IMR-90 (cell line): ENCODE results near the gene DPP6. TPM values are rescaled to one million over a fixed set of nuclear protein-coding genes. Genes with fewer than 3 reads are reported as not detected.

Experiments
- ATAC-seq: fragments of 200-7000 bp; cut with Tn5 transposase; 2 replicates; pipeline ENCODE4 v1.9.1; 2020; ENCODE audit warnings: low read depth, mild to moderate bottlenecking, moderate library complexity
- BruUV-seq: library from RNA; stranded (reverse); fragments of 400-500 nt; replicated peaks from 2 replicates; lab custom pipeline; 2021; lab: Mats Ljungman, UMichigan
- CTCF ChIA-PET: fragments of 300-600 bp; formaldehyde crosslinking; extraction: SDS; loops from one replicate; lab custom pipeline; 2021; ENCODE audit warnings: antibody characterized with exemption; lab: Yijun Ruan, JAX
- POLR2A ChIA-PET: fragments of 300-600 bp; sonication (Branson Sonifier 250); formaldehyde crosslinking; loops from one replicate; lab custom pipeline; 2022; ENCODE audit warnings: antibody characterized with exemption; ENCODE audit not compliant: unreplicated experiment; lab: Charles Lee
- DNase-seq: peaks from one replicate; pipeline ENCODE4 v3.0.0; 2013
- H2AFZ ChIP-seq: replicated peaks from 2 replicates; pipeline ENCODE3; 2013; ENCODE audit warnings: low read length, mild to moderate bottlenecking; ENCODE audit not compliant: poor library complexity
- H2AK5ac ChIP-seq: 2 replicates; pipeline ENCODE4 v1.6.1; 2013; ENCODE audit warnings: low read depth, low read length, inconsistent platforms
- H2AK9ac ChIP-seq: replicated peaks from 2 replicates; pipeline ENCODE3; 2013; ENCODE audit warnings: mild to moderate bottlenecking, low read depth, low read length, moderate library complexity; ENCODE audit not compliant: poor library complexity
- H2BK120ac ChIP-seq: 2 replicates; pipeline ENCODE4 v1.6.1; 2013; ENCODE audit warnings: low read depth, low read length, inconsistent platforms
- H2BK15ac ChIP-seq: 3 replicates; pipeline ENCODE4 v1.6.1; 2013; ENCODE audit warnings: low read depth, low read length, inconsistent platforms
- H2BK20ac ChIP-seq: 2 replicates; pipeline ENCODE4 v1.6.1; 2013; ENCODE audit warnings: low read depth, mild to moderate bottlenecking, inconsistent platforms, low read length, moderate library complexity
- H2BK5ac ChIP-seq: 2 replicates; pipeline ENCODE4 v1.6.1; 2013; ENCODE audit warnings: mild to moderate bottlenecking, low read depth, low read length, inconsistent platforms; ENCODE audit not compliant: poor library complexity, severe bottlenecking
- H3K14ac ChIP-seq: replicated peaks from 2 replicates; pipeline ENCODE4 v1.6.1; 2013; ENCODE audit warnings: low read depth, low read length, inconsistent platforms
- H3K18ac ChIP-seq: 2 replicates; pipeline ENCODE4 v1.6.1; 2013; ENCODE audit warnings: low read depth, low read length, control low read depth
- H3K23ac ChIP-seq: 2 replicates; pipeline ENCODE4 v1.6.1; 2013; ENCODE audit warnings: low read depth, low read length, inconsistent platforms
- H3K27ac ChIP-seq: 2 replicates; pipeline ENCODE4 v1.5.1; 2013; ENCODE audit warnings: mild to moderate bottlenecking, control low read depth, low read length; ENCODE audit not compliant: insufficient read depth
- H3K27me3 ChIP-seq: 2 replicates; pipeline ENCODE4 v1.6.1; 2013; ENCODE audit warnings: low read length; ENCODE audit not compliant: control insufficient read depth, insufficient read depth
- H3K36me3 ChIP-seq: 2 replicates; pipeline ENCODE4 v1.6.1; 2013; ENCODE audit warnings: low read length, mixed read lengths; ENCODE audit not compliant: control insufficient read depth, insufficient read depth
- H3K4ac ChIP-seq: 2 replicates; pipeline ENCODE4 v1.6.1; 2013; ENCODE audit warnings: low read depth, low read length, inconsistent platforms
- H3K4me1 ChIP-seq: 2 replicates; pipeline ENCODE4 v1.6.1; 2013; ENCODE audit warnings: low read length, mixed read lengths; ENCODE audit not compliant: control insufficient read depth, insufficient read depth
- H3K4me2 ChIP-seq: 2 replicates; pipeline ENCODE4 v1.6.1; 2013; ENCODE audit warnings: low read depth, mild to moderate bottlenecking, control low read depth, low read length, moderate library complexity
- H3K4me3 ChIP-seq: 2 replicates; pipeline ENCODE4 v1.5.1; 2013; ENCODE audit warnings: low read depth, mild to moderate bottlenecking, control low read depth, low read length, moderate library complexity; ENCODE audit not compliant: insufficient read depth
- H3K56ac ChIP-seq: 2 replicates; pipeline ENCODE4 v1.6.1; 2013; ENCODE audit warnings: low read length, inconsistent platforms; ENCODE audit not compliant: insufficient read depth; ENCODE audit errors: extremely low read depth
- H3K79me1 ChIP-seq, 2 experiments: 2 replicates each; pipeline ENCODE4 v1.6.1; 2013; ENCODE audit warnings: low read length in 2 of 2, inconsistent platforms in 1 of 2, low read depth in 1 of 2
- H3K9ac ChIP-seq: 2 replicates; pipeline ENCODE4 v1.6.1; 2013; ENCODE audit warnings: low read depth, low read length, control low read depth
- H3K9me1 ChIP-seq: 2 replicates; pipeline ENCODE4 v1.6.1; 2013; ENCODE audit warnings: low read length, inconsistent platforms; ENCODE audit not compliant: insufficient read depth
- H3K9me3 ChIP-seq: 2 replicates; pipeline ENCODE4 v1.6.1; 2013; ENCODE audit warnings: low read length; ENCODE audit not compliant: control insufficient read depth, insufficient read depth
- H4K20me1 ChIP-seq: 2 replicates; pipeline ENCODE4 v1.6.1; 2013; ENCODE audit warnings: low read length, inconsistent platforms; ENCODE audit not compliant: insufficient read depth
- H4K5ac ChIP-seq: 2 replicates; pipeline ENCODE4 v1.6.1; 2013; ENCODE audit warnings: mild to moderate bottlenecking, low read depth, low read length, control low read depth
- H4K8ac ChIP-seq, 2 experiments: 2 replicates each; pipeline ENCODE4 v1.6.1; 2013; ENCODE audit warnings: low read depth in 2 of 2, low read length in 2 of 2, control low read depth in 1 of 2, inconsistent platforms in 1 of 2
- H4K91ac ChIP-seq: 2 replicates; pipeline ENCODE4 v1.6.1; 2013; ENCODE audit warnings: low read depth, low read length, inconsistent platforms; ENCODE audit not compliant: insufficient read depth
- BHLHE40 ChIP-seq: fragments of 150-350 bp; IDR thresholded peaks from 2 replicates; pipeline ENCODE4 v1.6.1; 2016; ENCODE audit warnings: mild to moderate bottlenecking, low read depth, low read length
- CHD1 ChIP-seq: IDR thresholded peaks from 2 replicates; pipeline ENCODE4 v1.6.1; 2012; ENCODE audit warnings: low read depth, low read length, improper control_type of control experiment
- FOS ChIP-seq: fragments of 150-350 bp; IDR thresholded peaks from 2 replicates; pipeline ENCODE4 v1.6.1; 2016; ENCODE audit warnings: low read depth, low read length
- MAFK ChIP-seq: IDR thresholded peaks from 2 replicates; pipeline ENCODE4 v1.6.1; 2012; ENCODE audit warnings: low read depth, low read length, improper control_type of control experiment
- MAZ ChIP-seq: IDR thresholded peaks from 2 replicates; pipeline ENCODE4 v1.6.1; 2012; ENCODE audit warnings: low read depth, mild to moderate bottlenecking, low read length, improper control_type of control experiment, moderate library complexity, borderline replicate concordance
- MXI1 ChIP-seq: IDR thresholded peaks from 2 replicates; pipeline ENCODE4 v1.6.1; 2012; ENCODE audit warnings: low read depth, mild to moderate bottlenecking, low read length, moderate library complexity, borderline replicate concordance
- POLR2A ChIP-seq: IDR thresholded peaks from 2 replicates; pipeline ENCODE4 v1.6.1; 2012; ENCODE audit warnings: mild to moderate bottlenecking, low read depth, low read length
- RAD21 ChIP-seq: IDR thresholded peaks from 2 replicates; pipeline ENCODE4 v1.6.1; 2012; ENCODE audit warnings: low read length, improper control_type of control experiment
- RCOR1 ChIP-seq: IDR thresholded peaks from 2 replicates; pipeline ENCODE4 v1.6.1; 2012; ENCODE audit warnings: mild to moderate bottlenecking, low read length, improper control_type of control experiment; ENCODE audit not compliant: insufficient replicate concordance
- RFX5 ChIP-seq: IDR thresholded peaks from 2 replicates; pipeline ENCODE4 v1.8.0; 2012; ENCODE audit warnings: low read depth, mild to moderate bottlenecking, low read length, moderate library complexity
- SMC3 ChIP-seq: fragments of 150-350 bp; IDR thresholded peaks from 2 replicates; pipeline ENCODE4 v1.6.1; 2016; ENCODE audit warnings: low read depth, mild to moderate bottlenecking, antibody characterized with exemption, low read length, moderate library complexity
- WGBS, 2 experiments: methylation state at CpG; one replicate each; pipeline versions ENCODE4 v1.1.5 to v1.1.7; 2013; ENCODE audit warnings: missing lambda C conversion rate in 2 of 2; ENCODE audit not compliant: insufficient read length in 1 of 2; ENCODE audit errors: extremely low coverage in 2 of 2; 5-methylcytosine and 5-hydroxymethylcytosine counted together
- dilution Hi-C: fragments of 300-500 bp; cut with HindIII; formaldehyde crosslinking; loops from one replicate; pipeline ENCODE4 v1.14.3; 2018; ENCODE audit warnings: low sequenced_read_pairs; ENCODE audit not compliant: unreplicated experiment
- in situ Hi-C: fragments of 300-500 bp; cut with MboI; formaldehyde crosslinking; loops from 3 replicates; pipeline ENCODE4 v1.14.3; 2019; ENCODE audit warnings: low sequenced_read_pairs, inconsistent platforms, mixed read lengths
- intact Hi-C: fragments of 100-400 bp; cut with micrococcal nuclease; formaldehyde crosslinking; loops from 2 replicates; pipeline ENCODE4 v1.10.0; 2022
- polyA plus RNA-seq, 3 experiments: library from polyadenylated mRNA; depleted of rRNA; stranded (reverse); fragments of >200 nt; gene quantifications; 2 replicates each; pipeline ENCODE4 v1.2.3, GENCODE V29; 2012; ENCODE audit warnings: low replicate concordance in 1 of 3
- total RNA-seq: library from RNA; depleted of rRNA; stranded (reverse); fragments of >200 nt; gene quantifications from 2 replicates; pipeline ENCODE4 v1.2.3, GENCODE V29; 2012
- TF ChIP-seq, protein P1 (sequence below): fragments of 150-350 bp; IDR thresholded peaks from 2 replicates; pipeline ENCODE4 v1.6.1; 2016; ENCODE audit warnings: low read depth, mild to moderate bottlenecking, low read length, moderate library complexity, borderline replicate concordance
- TF ChIP-seq, protein P2 (sequence below): conservative IDR thresholded peaks from 2 replicates; pipeline ENCODE4 v1.5.1; 2012; ENCODE audit warnings: mild to moderate bottlenecking, low read depth, low read length, improper control_type of control experiment
- TF ChIP-seq, protein P3 (sequence below): fragments of 150-350 bp; IDR thresholded peaks from 2 replicates; pipeline ENCODE4 v1.6.1; 2017; ENCODE audit warnings: mild to moderate bottlenecking, antibody characterized with exemption, low read length, low read depth

The DPP6 gene
- total and polyA plus RNA-seq, 2 of the 4 experiments (the other 2 are of a cell fraction): not detected

DNA sequence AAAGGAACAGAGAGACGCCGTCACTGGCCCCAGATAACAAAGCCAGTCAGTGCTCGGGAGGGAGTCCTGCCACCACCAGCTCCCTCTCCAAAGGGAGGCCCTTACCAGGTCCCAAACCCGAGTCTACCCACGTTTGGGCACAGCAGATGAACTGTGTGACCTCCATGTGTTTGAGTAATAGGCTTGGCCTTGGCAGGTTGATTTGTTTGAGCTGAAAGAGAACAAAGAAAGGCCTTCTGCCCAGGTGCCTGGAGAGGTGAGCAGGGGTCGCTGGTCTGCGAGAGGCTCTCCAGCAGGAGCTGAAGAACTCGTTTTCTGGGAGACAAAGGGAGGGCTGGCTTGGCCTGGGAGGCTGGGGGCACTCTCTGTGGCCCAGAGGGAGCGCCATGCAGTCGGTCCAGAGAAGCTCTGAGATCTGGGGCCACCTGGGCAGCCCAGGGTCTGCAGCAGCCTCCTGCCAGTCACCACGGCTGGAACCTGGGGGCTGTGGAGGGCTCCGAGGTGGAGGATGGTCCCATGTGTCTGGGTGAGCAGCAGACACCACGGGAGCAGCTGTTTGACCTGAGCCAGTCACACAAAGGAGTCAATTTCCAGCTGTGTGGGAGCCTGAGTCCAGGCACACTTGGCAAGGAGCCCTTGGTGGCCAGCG, 851.0 kb downstream of the DPP6 start:
- peaks cover 20% of the 10 kb centered on the region; the same call in 1 of the 2 replicates for H3K9me3 ChIP-seq
- no peak for ATAC-seq
- dilution Hi-C loops: no loop called here

More for the DNA sequence above, 851.0 kb downstream of the DPP6 start:
- H2AFZ ChIP-seq: no peak overlapping the region
- no peak overlapping the region for H2AK5ac ChIP-seq
- H2BK20ac ChIP-seq: no peak overlapping the region
- no peak overlapping the region for H4K91ac ChIP-seq
- no peaks in the 10 kb centered on the region for H4K20me1 ChIP-seq
- H2BK5ac ChIP-seq: no peak overlapping the region
- no peaks in the 10 kb centered on the region for H3K79me1 ChIP-seq
- H2BK120ac ChIP-seq: no peak overlapping the region
- TF ChIP-seq MAZ (no peak), RFX5 (no peak), POLR2A (no peak), MAFK (no peak), FOS (no peak), BHLHE40 (no peak), RCOR1 (no peak), SMC3 (no peak), MXI1 (no peak), RAD21 (no peak), CHD1 (no peak)
- TF ChIP-seq, protein P1, sequence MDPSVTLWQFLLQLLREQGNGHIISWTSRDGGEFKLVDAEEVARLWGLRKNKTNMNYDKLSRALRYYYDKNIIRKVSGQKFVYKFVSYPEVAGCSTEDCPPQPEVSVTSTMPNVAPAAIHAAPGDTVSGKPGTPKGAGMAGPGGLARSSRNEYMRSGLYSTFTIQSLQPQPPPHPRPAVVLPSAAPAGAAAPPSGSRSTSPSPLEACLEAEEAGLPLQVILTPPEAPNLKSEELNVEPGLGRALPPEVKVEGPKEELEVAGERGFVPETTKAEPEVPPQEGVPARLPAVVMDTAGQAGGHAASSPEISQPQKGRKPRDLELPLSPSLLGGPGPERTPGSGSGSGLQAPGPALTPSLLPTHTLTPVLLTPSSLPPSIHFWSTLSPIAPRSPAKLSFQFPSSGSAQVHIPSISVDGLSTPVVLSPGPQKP: no peak
- TF ChIP-seq, protein P2, sequence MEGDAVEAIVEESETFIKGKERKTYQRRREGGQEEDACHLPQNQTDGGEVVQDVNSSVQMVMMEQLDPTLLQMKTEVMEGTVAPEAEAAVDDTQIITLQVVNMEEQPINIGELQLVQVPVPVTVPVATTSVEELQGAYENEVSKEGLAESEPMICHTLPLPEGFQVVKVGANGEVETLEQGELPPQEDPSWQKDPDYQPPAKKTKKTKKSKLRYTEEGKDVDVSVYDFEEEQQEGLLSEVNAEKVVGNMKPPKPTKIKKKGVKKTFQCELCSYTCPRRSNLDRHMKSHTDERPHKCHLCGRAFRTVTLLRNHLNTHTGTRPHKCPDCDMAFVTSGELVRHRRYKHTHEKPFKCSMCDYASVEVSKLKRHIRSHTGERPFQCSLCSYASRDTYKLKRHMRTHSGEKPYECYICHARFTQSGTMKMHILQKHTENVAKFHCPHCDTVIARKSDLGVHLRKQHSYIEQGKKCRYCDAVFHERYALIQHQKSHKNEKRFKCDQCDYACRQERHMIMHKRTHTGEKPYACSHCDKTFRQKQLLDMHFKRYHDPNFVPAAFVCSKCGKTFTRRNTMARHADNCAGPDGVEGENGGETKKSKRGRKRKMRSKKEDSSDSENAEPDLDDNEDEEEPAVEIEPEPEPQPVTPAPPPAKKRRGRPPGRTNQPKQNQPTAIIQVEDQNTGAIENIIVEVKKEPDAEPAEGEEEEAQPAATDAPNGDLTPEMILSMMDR: no peak
- TF ChIP-seq, protein P3, sequence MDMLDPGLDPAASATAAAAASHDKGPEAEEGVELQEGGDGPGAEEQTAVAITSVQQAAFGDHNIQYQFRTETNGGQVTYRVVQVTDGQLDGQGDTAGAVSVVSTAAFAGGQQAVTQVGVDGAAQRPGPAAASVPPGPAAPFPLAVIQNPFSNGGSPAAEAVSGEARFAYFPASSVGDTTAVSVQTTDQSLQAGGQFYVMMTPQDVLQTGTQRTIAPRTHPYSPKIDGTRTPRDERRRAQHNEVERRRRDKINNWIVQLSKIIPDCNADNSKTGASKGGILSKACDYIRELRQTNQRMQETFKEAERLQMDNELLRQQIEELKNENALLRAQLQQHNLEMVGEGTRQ: no peak
- no peak overlapping the region for H3K27ac ChIP-seq
- no peak overlapping the region for H3K56ac ChIP-seq
- intact Hi-C loops: no loop called here
- no peaks in the 10 kb centered on the region for H3K9me1 ChIP-seq
- H2BK15ac ChIP-seq: no peak overlapping the region
- H3K4ac ChIP-seq: no peak overlapping the region
- H3K4me1 ChIP-seq: no peaks in the 10 kb centered on the region
- BruUV-seq: no TSS peak
- no peak overlapping the region for H3K9ac ChIP-seq
- H3K18ac ChIP-seq: no peak overlapping the region
- H3K14ac ChIP-seq: no peak overlapping the region
- H4K8ac ChIP-seq: no peak overlapping the region
- H3K36me3 ChIP-seq: no peaks in the 10 kb centered on the region
- POLR2A ChIA-PET: no interaction called here
- CTCF ChIA-PET: no interaction called here
- no peaks in the 10 kb centered on the region for H3K27me3 ChIP-seq
- H3K23ac ChIP-seq: no peak overlapping the region
- no peak for DNase-seq
- in situ Hi-C loops: no loop called here
- H4K5ac ChIP-seq: no peak overlapping the region
- H3K4me3 ChIP-seq: no peak overlapping the region
- no peak overlapping the region for H2AK9ac ChIP-seq
- H3K4me2 ChIP-seq: no peak overlapping the region
- 58% methylated on average over 5 of the region's 14 CpGs; no CpG with 5 or more reads in 1 of the 2 experiments for WGBS, 2 experiments
